Measurements from ENCODE around the gene GH1. TPM values are rescaled to one million over a fixed set of nuclear protein-coding genes. Genes with fewer than 3 reads are reported as not detected.
"Not testable (repeated sequence)": the region's sequence is repeated elsewhere in the genome, so short reads cannot be mapped to it uniquely, and the experiment has no call there.

The GH1 gene
- total RNA-seq, 2 donors from 2014 or later: not detected

DNA sequence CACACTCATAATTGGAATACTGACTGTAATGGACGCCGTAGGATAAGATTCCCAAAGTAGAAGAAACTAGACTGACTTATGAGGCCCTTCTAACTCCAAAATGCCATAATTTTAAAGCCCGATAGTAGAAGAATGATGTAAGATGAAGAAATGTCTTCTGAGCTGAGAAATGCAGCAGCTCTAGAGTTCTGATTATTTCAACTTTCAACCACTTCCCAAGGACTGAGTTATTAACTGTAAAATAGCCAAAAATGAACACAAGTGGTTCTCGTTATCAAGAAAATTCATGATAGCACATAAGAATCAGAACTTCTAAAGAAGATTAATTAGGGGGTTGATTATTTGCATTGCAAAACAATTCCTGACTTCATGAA, 48.4 kb downstream of the GH1 start:
- H3K4me1 Mint-ChIP-seq (ENCODE audit: low read depth); H3K36me3 Mint-ChIP-seq (ENCODE audit: insufficient read depth in 2 of 2); H3K27me3 Mint-ChIP-seq (ENCODE audit: low read depth); ATAC-seq (replicated peaks in 1 of 2); H3K27ac Mint-ChIP-seq; H3K9me3 Mint-ChIP-seq; DNase-seq; H3K4me3 Mint-ChIP-seq: not testable (repeated sequence)

GRCh38 chr17:63869491-63870291, 48.9 kb downstream of the GH1 start:
- not testable (repeated sequence) for H3K27me3 Mint-ChIP-seq (ENCODE audit: low read depth); H3K36me3 Mint-ChIP-seq (ENCODE audit: insufficient read depth in 2 of 2); H3K4me1 Mint-ChIP-seq (ENCODE audit: low read depth); DNase-seq; H3K27ac Mint-ChIP-seq; H3K9me3 Mint-ChIP-seq; H3K4me3 Mint-ChIP-seq
- ATAC-seq (replicated peaks in 1 of 2): peak in 1 of 2 donors; percentile 39

Other genes with a start within 250 kb of the GH1 start
- gene LIMD2, start 218.7 kb downstream of the GH1 start, total RNA-seq: 100 to 1,000 TPM; 227 to 324 TPM
- gene STRADA, start 177.0 kb downstream of the GH1 start, total RNA-seq: 10 to 100 TPM; 71.7 to 77.7 TPM
- gene CCDC47, start 145.2 kb downstream of the GH1 start, total RNA-seq: 10 to 100 TPM; 59.5 to 60.3 TPM
- 100 to 1,000 TPM; 112 to 114 TPM for gene DDX42, start 144.7 kb downstream of the GH1 start, total RNA-seq
- 100 to 1,000 TPM; 144 to 161 TPM for gene PSMC5, start 91.4 kb downstream of the GH1 start, total RNA-seq
- gene FTSJ3, start 91.2 kb downstream of the GH1 start, total RNA-seq: 10 to 100 TPM; 36.0 to 42.3 TPM
- 100 to 1,000 TPM; 103 to 121 TPM for gene SMARCD2, start 76.2 kb downstream of the GH1 start, total RNA-seq
- not detected for gene CSH2, start 45.2 kb downstream of the GH1 start, total RNA-seq
- not detected for gene GH2, start 36.9 kb downstream of the GH1 start, total RNA-seq
- gene CSH1, start 22.3 kb downstream of the GH1 start, total RNA-seq: not detected
- not detected for gene CSHL1, start 7.6 kb downstream of the GH1 start, total RNA-seq
- 10 to 100 TPM; 24.8 to 31.0 TPM for gene CD79B, start 13.5 kb upstream of the GH1 start, total RNA-seq
- gene SCN4A, start 54.1 kb upstream of the GH1 start, total RNA-seq: 1 to 10 TPM in 1 of 2 donors, under 1 TPM in 1; 0.93 to 1.0 TPM
- 1 to 10 TPM in 1 of 2 donors, under 1 TPM in 1; 0.96 to 1.1 TPM for gene PRR29, start 79.5 kb upstream of the GH1 start, total RNA-seq
- 10 to 100 TPM; 49.9 to 55.7 TPM for gene ICAM2, start 101.8 kb upstream of the GH1 start, total RNA-seq
- gene ERN1, start 211.3 kb upstream of the GH1 start, total RNA-seq: 10 to 100 TPM; 58.1 to 98.3 TPM

All from activated T-cell treated with anti-CD3 and anti-CD28 coated beads, Interleukin-2, amount 50 U/mL, for 72 hours (primary cell).